Caki2 (cell line): ENCODE results near the gene SNAPC2. TPM values are rescaled to one million over a fixed set of nuclear protein-coding genes. Genes with fewer than 3 reads are reported as not detected.
A peak's percentile ranks its signal among the peaks of the same experiment; 100 is the strongest.

ENCODE experiments used
- DNase-seq: peaks from one replicate; pipeline ENCODE4 v3.0.0-alpha.2; 2015; ENCODE audit warnings: low read depth
- in situ Hi-C: cut with HindIII; loops from 2 replicates; pipeline ENCODE4 v1.10.0; 2016; ENCODE audit warnings: low sequenced_read_pairs, low pct_unique_long_range_greater_than_20kb, mixed read lengths
- total RNA-seq: library from RNA; depleted of rRNA; stranded (reverse); fragments of >200 nt; shearing (Covaris generic); gene quantifications from 2 replicates; pipeline ENCODE4 v1.2.3, GENCODE V29; 2014; ENCODE audit warnings: low replicate concordance; rRNA removed

SNAPC2 gene, protein sequence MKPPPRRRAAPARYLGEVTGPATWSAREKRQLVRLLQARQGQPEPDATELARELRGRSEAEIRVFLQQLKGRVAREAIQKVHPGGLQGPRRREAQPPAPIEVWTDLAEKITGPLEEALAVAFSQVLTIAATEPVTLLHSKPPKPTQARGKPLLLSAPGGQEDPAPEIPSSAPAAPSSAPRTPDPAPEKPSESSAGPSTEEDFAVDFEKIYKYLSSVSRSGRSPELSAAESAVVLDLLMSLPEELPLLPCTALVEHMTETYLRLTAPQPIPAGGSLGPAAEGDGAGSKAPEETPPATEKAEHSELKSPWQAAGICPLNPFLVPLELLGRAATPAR
- 18.8 and 19.2 TPM in 2 replicates for total RNA-seq

- in situ Hi-C loops: no loop called here
- peak; percentile 89 for DNase-seq
Observed at GRCh38 chr19:7919610-7920518, at the start of gene SNAPC2. TSS of gene SNAPC2 (plus strand) at chr19:7920338. CDS start at chr19:7920367, 29 bp downstream.

GRCh38 chr19:7870571-7871436 is 49.3 kb upstream of the SNAPC2 start:
- in situ Hi-C loops: no loop called here
- DNase-seq: peak; percentile 98

DNA sequence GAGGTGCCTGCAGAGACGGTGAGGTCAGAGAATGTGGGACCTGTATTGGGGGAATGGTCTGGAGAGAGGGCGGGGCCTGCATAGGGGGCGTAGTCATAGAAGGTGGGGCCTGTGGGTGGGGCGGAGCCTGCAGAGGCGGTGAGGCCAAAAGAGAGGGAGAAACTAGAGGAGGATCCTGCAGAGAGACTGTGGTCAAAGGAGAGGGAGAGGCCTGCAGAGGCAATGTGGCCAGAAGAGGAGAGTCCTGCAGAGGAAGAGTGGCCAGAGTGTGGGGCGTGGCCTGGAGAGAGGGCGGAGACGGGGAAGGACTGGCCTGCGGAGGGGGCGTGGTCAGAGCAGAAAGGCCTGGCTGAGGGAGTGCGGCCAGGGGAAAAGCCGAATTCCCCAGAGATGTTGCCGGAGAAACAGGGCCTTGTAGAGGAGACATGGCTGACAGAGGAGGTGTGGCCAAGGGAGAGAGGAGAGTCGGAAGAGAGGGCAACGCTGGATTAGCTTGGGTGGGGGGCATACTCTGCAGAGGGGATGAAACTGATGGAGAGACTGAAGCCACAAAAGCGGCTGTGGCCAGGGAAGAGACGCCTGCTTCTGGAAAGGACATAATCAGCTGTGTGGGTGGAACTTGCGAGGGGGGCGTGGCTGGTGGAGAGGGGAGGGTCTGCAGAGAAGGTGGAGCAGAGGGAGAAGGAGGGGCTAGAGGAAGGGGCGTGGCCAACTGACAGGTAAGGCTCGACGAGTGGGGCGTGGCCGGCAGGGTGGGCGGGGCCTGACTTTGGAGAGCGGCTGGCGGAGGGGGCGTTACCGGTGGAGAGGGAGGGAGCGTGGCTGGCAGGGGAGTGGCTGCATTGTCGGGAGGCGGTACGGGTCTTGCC is 48.5 kb upstream of the SNAPC2 start:
- in situ Hi-C loops: no loop called here
- DNase-seq: peak; percentile 92

GRCh38 chr19:7872306-7873204 is 47.6 kb upstream of the SNAPC2 start:
- DNase-seq: no peak
- in situ Hi-C loops: no loop called here

DNA sequence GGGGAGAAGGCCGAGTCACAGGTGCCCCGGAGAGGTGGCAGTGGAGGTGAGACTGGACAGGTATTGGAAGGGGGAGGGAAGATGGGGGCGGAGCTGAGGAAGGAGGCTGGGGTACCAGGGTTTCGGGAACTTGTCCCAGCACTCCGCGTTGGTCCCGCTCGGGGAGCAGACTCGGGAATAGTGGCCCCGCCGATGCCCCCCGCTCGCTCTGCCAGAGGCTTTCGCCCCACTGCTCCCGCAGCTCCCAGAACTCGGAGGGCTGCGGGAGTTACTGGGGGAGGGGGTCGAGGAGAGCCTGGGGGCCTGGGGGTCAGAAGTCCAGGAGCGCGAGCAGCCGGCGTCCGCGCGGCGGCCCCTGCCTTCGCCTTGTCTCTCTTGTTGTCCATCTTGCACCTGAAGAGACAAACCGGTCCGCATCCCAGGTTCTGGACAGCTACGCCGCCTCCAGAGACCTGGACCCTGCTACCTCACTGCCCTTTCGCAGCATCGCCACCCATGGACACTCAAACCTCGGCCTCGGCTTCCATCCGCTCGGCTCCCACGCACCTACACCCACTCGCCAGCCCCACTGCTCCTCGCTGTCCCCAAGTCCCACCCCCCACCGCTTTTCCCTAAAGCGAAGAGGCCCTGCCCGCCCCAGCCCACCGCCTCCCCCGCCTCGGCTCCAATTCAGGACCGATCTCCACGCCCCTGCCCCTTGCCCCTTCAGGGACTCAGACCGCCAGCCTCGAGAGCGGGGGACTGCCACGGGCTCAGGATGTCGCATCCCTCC is 46.6 kb upstream of the SNAPC2 start:
- DNase-seq: no peak
- in situ Hi-C loops: no loop called here

DNA sequence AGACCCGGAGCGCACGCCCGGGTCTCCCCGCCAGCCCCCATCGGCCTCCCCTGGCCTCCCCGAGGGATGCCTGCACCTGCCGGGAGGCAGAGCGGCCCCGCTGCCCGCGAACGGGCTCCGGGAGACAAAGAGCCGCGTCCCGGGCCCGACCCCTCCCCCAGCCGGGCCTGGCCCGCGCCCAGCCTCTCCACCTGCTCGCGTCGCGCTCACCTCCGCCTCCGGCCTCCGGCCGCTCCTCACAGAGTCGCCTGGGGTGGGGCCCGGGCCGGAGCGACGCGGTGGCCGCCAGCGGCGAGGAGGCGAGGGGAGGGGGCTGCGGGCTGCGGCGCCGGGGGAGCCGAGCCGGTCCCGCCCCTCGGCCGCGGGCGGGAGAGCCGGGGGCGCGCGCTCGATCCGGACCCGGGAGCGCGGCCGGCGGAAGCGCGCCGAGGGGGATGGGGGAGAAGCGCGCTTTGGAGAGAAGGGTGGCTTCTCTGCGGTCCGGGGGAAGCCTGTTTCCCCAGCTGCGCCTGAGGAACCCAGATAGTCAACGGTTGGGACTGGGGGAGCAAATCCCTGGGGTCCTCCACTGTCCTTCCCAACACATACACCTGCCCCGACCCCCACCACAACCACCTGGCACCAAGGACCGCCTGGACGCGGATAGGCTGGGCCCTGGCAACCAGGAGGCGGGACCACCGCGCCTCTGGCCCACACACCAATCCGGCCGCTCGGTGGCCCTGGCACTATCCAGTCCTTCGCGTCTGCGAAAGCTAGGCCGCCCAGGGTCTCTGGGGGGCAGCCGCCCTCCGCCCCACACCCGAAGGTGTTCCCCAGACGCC is 45.9 kb upstream of the SNAPC2 start, which contains the start of gene PRR36:
Gene PRR36, minus strand, starts transcription at position 315 of the 821 bp plus-strand sequence. CDS start 701 bp downstream, outside the sequence.
- DNase-seq: no peak
- in situ Hi-C loops: no loop called here

DNA sequence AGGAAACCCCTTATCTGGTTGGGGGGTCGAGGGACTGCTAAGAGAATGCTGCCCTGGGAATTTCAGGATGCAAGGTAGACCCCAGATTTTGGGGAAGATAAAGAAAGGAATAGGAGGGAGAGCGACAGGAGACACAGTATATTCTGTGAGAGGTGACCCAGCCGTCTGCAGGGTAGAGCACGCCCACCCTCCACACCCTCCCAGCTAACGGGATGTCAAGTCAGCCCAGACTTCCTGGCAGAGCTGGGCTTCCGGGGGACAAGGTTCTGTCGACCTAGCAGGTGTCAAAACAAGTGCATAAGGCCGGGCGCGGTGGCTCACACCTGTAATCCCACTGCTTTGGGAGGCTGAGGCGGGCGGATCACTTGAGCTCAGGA is 45.3 kb upstream of the SNAPC2 start:
- in situ Hi-C loops: no loop called here
- no peak for DNase-seq

DNA sequence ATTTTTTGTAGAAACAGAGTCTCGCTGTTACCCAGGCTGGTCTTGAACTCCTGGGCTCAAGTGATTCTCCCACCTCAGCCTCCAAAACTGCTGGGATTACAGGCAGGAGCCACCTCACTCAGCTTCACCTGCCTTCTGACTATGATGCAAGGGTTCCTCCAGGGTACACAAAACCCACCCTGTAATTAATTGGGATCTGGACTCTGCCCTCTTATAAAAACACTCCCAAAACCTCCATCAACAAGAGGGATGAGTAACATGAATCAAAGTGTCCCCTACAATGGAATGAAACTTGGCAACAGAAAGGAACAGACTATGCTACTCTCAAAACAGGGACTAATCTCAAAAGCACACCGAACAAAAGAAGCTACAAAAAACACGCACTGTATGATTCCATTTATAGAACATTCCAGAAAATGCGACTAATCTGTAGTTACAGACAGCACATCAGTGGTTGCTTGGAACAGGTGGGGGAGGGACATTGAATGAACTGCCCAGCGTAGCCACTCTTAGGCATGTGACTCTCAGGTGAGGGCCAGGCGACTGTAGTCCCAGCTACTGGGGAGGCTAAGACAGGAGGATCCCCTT is 42.8 kb upstream of the SNAPC2 start:
- no peak for DNase-seq
- in situ Hi-C loops: no loop called here

GRCh38 chr19:7879111-7879807 is 40.9 kb upstream of the SNAPC2 start:
- in situ Hi-C loops: no loop called here
- DNase-seq: no peak

- in situ Hi-C loops: no loop called here
- no peak for DNase-seq
Observed at GRCh38 chr19:7879836-7880235, 40.3 kb upstream of the SNAPC2 start.

DNA sequence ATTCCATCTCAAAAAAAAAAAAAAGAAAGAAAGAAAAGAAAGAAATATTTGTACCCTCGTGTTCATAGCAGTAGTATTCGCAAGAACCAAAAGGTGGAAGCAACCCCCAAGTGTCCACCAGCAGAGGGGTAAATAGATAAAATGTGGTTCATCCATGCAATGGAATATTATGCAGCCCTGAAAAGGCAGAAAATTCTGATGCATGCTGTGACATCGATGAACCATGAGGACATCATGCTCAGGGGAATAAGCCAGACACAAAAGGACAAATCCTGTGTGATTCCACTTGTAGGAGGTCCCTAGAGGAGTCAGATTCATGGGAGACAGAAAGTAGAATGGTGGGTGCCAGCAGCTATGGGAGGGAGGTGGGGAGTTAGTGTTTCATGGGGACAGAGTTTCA is 38.2 kb upstream of the SNAPC2 start:
- in situ Hi-C loops: no loop called here
- no peak for DNase-seq

- no peak for DNase-seq
- in situ Hi-C loops: no loop called here
Observed at GRCh38 chr19:7883105-7883504, 37.0 kb upstream of the SNAPC2 start.

DNA sequence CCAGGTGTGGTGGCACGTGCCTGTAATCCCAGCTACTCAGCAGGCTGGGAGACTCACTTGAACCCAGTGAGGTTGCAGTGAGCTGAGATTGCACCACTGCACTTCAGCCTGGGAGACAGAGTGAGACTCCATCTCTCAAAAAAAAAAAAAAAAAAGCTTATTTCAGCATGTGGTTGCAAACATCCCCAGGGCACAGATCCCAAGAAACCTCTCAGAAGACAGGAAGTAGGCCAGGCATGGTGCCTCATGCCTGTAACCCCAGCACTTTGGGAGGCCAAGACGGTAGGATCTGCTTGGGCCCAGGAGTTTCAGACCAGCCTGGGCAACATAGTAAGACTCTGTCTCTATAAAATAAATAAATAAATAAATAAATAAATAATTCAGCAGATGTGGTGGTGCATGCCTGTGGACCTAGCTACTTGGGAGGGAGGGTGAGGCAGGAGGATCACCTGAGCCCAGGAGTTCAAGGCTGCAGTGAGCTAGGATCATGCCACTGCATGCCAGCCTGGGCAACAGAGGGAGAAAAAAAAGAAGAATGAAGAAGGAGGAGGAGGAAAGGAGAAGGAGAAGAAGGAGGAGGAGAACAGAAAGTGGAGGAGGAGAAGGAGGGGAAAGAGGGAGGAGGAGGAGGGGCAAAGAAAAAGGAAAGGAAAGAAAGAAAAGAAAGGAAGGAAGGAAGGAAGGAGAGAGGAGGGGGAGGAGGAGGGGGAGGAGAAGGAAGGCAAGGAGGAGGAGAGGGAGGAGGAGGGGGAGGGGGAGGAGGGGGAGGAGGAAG is 36.2 kb upstream of the SNAPC2 start:
- no peak for DNase-seq
- in situ Hi-C loops: no loop called here

- no peak for DNase-seq
- in situ Hi-C loops: no loop called here
Observed at GRCh38 chr19:7885818-7886217, 34.3 kb upstream of the SNAPC2 start.
